Stimulated activated CD4-positive, alpha-beta T cell treated with anti-CD3 and anti-CD28 coated beads, Interleukin-4, amount 100 ng/mL, for 4 hours (primary cell): Measurements from ENCODE around the gene EGFL7.
"Not testable (repeated sequence)": the region's sequence is repeated elsewhere in the genome, so short reads cannot be mapped to it uniquely, and the experiment has no call there.

ENCODE experiments used
- DNase-seq, 2 experiments: peaks; one replicate each; pipeline ENCODE4 v3.0.0-alpha.2; 2020

EGFL7 gene

GRCh38 chr9:136701668-136702053, 38.9 kb downstream of the EGFL7 start:
- no peak for DNase-seq

- no peak for DNase-seq
Observed at GRCh38 chr9:136703276-136703860, 40.7 kb downstream of the EGFL7 start.

GRCh38 chr9:136704741-136705140, 42.0 kb downstream of the EGFL7 start:
- not testable (repeated sequence) for DNase-seq

GRCh38 chr9:136705564-136705963, 42.8 kb downstream of the EGFL7 start:
- DNase-seq: no peak

- DNase-seq: no peak
Observed at GRCh38 chr9:136707011-136707410, 44.3 kb downstream of the EGFL7 start.

- DNase-seq: no peak
Observed at GRCh38 chr9:136707849-136708517, 45.3 kb downstream of the EGFL7 start.

- DNase-seq: no peak
Observed at GRCh38 chr9:136709454-136710109, 46.9 kb downstream of the EGFL7 start.

- DNase-seq: no peak
Observed at GRCh38 chr9:136710543-136710942, 47.8 kb downstream of the EGFL7 start.

- DNase-seq: not testable (repeated sequence)
Observed at GRCh38 chr9:136711219-136711648, 48.5 kb downstream of the EGFL7 start.

GRCh38 chr9:136711751-136712689, 49.3 kb downstream of the EGFL7 start, which contains the start of gene DIPK1B:
Gene DIPK1B, plus strand, starts transcription at chr9:136712572. Its CDS starts 94 bp downstream, at chr9:136712666.
- DNase-seq: no peak

GRCh38 chr9:136712690-136713544, 50.2 kb downstream of the EGFL7 start:
- DNase-seq: no peak

- DNase-seq: no peak
Observed at GRCh38 chr9:136713550-136713949, 50.8 kb downstream of the EGFL7 start.

GRCh38 chr9:136714096-136714892, 51.6 kb downstream of the EGFL7 start:
- no peak for DNase-seq

- no peak for DNase-seq
Observed at GRCh38 chr9:136714893-136715274, 52.2 kb downstream of the EGFL7 start.

- DNase-seq: no peak
Observed at GRCh38 chr9:136717399-136717798, 54.7 kb downstream of the EGFL7 start.

GRCh38 chr9:136718345-136719194, 55.9 kb downstream of the EGFL7 start:
- DNase-seq: no peak

- DNase-seq: no peak
Observed at GRCh38 chr9:136719195-136719880, 56.6 kb downstream of the EGFL7 start.

GRCh38 chr9:136720251-136720897, 57.7 kb downstream of the EGFL7 start:
- no peak for DNase-seq

GRCh38 chr9:136720898-136721338, 58.2 kb downstream of the EGFL7 start:
- DNase-seq: no peak
